ENCODE data around the gene KLK6. TPM values are rescaled to one million over a fixed set of nuclear protein-coding genes. Genes with fewer than 3 reads are reported as not detected.

KLK6 gene
- total RNA-seq, 1 experiment from 2014 or later, result 75.0 TPM

DNA sequence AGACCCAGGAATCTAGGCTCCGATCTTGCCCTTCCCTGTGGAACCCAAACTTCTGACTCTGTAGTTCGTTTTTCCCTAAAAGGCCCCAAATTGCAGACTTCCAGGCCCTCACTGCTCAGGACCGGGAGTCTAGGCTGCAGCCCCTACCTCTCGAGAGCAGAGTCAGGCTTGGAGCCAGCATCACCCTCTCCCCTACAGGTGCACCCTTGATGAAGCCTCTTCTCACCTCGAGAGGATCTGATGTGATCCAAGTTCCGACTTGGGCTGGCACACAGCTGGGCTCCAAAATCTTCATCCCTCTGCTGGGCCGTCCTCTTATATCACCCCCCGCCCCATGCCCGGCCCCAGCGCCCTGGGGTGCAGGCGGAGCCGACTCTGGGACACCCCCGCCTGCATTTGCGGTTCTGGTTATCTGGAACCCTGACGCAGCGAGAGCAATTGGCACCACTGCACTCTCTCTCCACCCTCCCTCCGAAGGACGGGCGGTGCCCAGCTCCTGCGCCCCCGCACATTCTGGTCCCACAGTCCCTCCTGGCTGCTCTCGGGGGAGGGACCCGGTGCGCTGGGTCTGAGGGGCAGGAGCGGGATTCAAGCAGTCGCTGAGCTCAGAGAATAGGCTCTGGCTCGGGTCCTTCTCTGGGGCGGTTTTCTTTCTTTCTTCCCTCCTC, 14.4 kb upstream of the KLK6 start, which contains the start of gene KLK7:
KLK7 (minus strand) TSS at position 293 of the 668 bp plus-strand sequence. CDS start 1,518 bp downstream, outside the sequence.
- Histone ChIP-seq H3K27ac (ENCODE audit: low read length) (no peak within 1 kb of the TSS), H3K9me2 (replicated peaks; ENCODE audit: low read length) (no peaks in the 10 kb centered on the region), H3K4me2 (ENCODE audit: low read length) (peak within 1 kb of the TSS; percentile 39), H3F3A (ENCODE audit: low read length, unreplicated experiment) (no peaks in the 10 kb centered on the region), H4K20me1 (ENCODE audit: low read length) (no peaks in the 10 kb centered on the region), H2AFZ (ENCODE audit: low read length) (peak within 1 kb of the TSS; percentile 37; the same call in 1 of the 2 replicates), H3K9ac (ENCODE audit: low read length) (no peak within 1 kb of the TSS), H3K4me3 (ENCODE audit: low read length) (peak within 1 kb of the TSS; percentile 16; the same call in 1 of the 2 replicates), H3K4me1 (ENCODE audit: insufficient read depth, low read length) (peaks cover 10% of the 10 kb centered on the region), H3K79me2 (ENCODE audit: low read length) (no peaks in the 10 kb centered on the region), H3K27me3 (ENCODE audit: low read length) (no peaks in the 10 kb centered on the region), H3K9me3 (ENCODE audit: low read length) (no peaks in the 10 kb centered on the region), H3K36me3 (ENCODE audit: low read depth, low read length) (no peaks in the 10 kb centered on the region)
- intact Hi-C loops (cut with micrococcal nuclease), result no loop called here
- DNase-seq (no peak), ATAC-seq (no peak)
- no TSS peak for BruUV-seq (replicated peaks)
- POLR2A ChIA-PET (ENCODE audit: unreplicated experiment), result no interaction called here
- TF ChIP-seq EZH2 (IDR thresholded peaks at IDR 0.05; ENCODE audit: low read length, unreplicated experiment) (no peak), CTCF (conservative IDR thresholded peaks at IDR 0.05; ENCODE audit: low read depth, low read length) (no peak), EZH2phosphoT487 (IDR thresholded peaks at IDR 0.05; ENCODE audit: borderline replicate concordance, low read length) (no peak)
- CTCF ChIA-PET, result no interaction called here

DNA sequence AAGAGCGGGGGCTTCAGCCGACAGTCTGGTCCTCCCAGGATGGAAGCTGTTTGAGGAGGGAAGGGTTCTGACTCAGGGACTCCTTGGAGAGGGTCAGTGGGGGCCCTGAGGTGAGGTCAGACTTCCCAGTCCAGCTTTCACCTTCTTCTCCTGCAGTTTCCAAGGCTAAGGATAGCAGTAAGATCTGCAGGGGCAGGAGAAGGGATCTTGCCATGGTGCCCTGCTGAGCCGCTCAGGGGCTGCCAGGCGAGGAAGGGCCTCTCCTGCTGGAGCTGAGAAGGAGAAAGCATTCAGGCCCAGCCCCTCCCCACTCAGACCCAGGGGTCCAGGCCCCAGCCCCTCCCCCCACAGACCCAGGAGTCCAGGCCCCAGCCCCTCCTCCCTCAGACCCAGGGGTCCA, 12.8 kb upstream of the KLK6 start:
- peaks cover 21% of the 10 kb centered on the region for H3K4me1 ChIP-seq (ENCODE audit: insufficient read depth, low read length)
- DNase-seq, result no peak
- intact Hi-C loops (cut with micrococcal nuclease), result no loop called here
- H2AFZ ChIP-seq (ENCODE audit: low read length), result no peak overlapping the region
- no peaks in the 10 kb centered on the region for H3K27me3 ChIP-seq (ENCODE audit: low read length)
- no peak overlapping the region for H3K4me3 ChIP-seq (ENCODE audit: low read length)
- no peak for TF ChIP-seq EZH2phosphoT487 (IDR thresholded peaks at IDR 0.05; ENCODE audit: borderline replicate concordance, low read length)
- TF ChIP-seq EZH2 (IDR thresholded peaks at IDR 0.05; ENCODE audit: low read length, unreplicated experiment), result no peak
- TF ChIP-seq CTCF (conservative IDR thresholded peaks at IDR 0.05; ENCODE audit: low read depth, low read length), result no peak
- H3K9me3 ChIP-seq (ENCODE audit: low read length), result no peaks in the 10 kb centered on the region
- BruUV-seq (replicated peaks), result no TSS peak
- CTCF ChIA-PET, result no interaction called here
- H3K27ac ChIP-seq (ENCODE audit: low read length), result no peak overlapping the region
- H3K9ac ChIP-seq (ENCODE audit: low read length), result no peak overlapping the region
- H3K9me2 ChIP-seq (replicated peaks; ENCODE audit: low read length), result no peaks in the 10 kb centered on the region
- POLR2A ChIA-PET (ENCODE audit: unreplicated experiment), result no interaction called here
- no peak overlapping the region for H3K4me2 ChIP-seq (ENCODE audit: low read length)
- no peaks in the 10 kb centered on the region for H3F3A ChIP-seq (ENCODE audit: low read length, unreplicated experiment)
- H3K36me3 ChIP-seq (ENCODE audit: low read depth, low read length), result no peaks in the 10 kb centered on the region
- H3K79me2 ChIP-seq (ENCODE audit: low read length), result no peaks in the 10 kb centered on the region
- H4K20me1 ChIP-seq (ENCODE audit: low read length), result no peaks in the 10 kb centered on the region
- ATAC-seq, result peak; percentile 23; the same call in 1 of the 2 replicates

DNA sequence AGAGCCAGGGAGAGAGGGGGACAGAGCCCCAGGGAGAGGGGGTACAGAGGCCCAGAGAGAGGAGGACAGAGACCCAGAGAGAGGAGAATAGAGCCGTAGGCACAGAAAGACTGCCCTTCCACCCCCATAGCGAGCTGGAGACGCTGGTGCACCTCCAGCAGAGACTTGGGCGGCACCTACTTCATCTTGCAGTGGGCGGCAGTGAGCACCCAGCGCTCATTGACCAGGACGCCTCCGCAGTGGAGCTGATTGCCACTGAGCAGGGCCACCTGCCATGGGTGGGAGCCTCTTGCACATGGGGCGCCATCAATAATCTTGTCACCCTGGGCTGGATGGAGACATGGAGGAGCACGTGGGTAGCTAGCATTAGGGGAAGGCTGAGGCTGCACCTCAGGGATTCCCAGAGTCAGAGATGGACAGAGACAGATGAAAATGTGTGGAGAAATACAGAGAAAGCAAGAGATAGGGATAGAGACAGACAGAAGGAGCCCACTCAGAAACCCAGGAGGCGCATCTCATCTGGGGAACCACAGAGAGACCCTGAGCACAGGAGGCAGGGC, 12.3 kb upstream of the KLK6 start:
- H3K9ac ChIP-seq (ENCODE audit: low read length), result no peak overlapping the region
- no peaks in the 10 kb centered on the region for H4K20me1 ChIP-seq (ENCODE audit: low read length)
- no peaks in the 10 kb centered on the region for H3F3A ChIP-seq (ENCODE audit: low read length, unreplicated experiment)
- intact Hi-C loops (cut with micrococcal nuclease), result no loop called here
- POLR2A ChIA-PET (ENCODE audit: unreplicated experiment), result no interaction called here
- H3K9me2 ChIP-seq (replicated peaks; ENCODE audit: low read length), result no peaks in the 10 kb centered on the region
- H3K79me2 ChIP-seq (ENCODE audit: low read length), result no peaks in the 10 kb centered on the region
- H3K4me2 ChIP-seq (ENCODE audit: low read length), result no peak overlapping the region
- no peaks in the 10 kb centered on the region for H3K9me3 ChIP-seq (ENCODE audit: low read length)
- no peak overlapping the region for H3K27ac ChIP-seq (ENCODE audit: low read length)
- no TSS peak for BruUV-seq (replicated peaks)
- H3K4me1 ChIP-seq (ENCODE audit: insufficient read depth, low read length), result peaks cover 21% of the 10 kb centered on the region
- TF ChIP-seq CTCF (conservative IDR thresholded peaks at IDR 0.05; ENCODE audit: low read depth, low read length) (no peak), EZH2 (IDR thresholded peaks at IDR 0.05; ENCODE audit: low read length, unreplicated experiment) (no peak), EZH2phosphoT487 (IDR thresholded peaks at IDR 0.05; ENCODE audit: borderline replicate concordance, low read length) (no peak)
- DNase-seq, result no peak
- ATAC-seq, result no peak
- no peak overlapping the region for H3K4me3 ChIP-seq (ENCODE audit: low read length)
- H3K36me3 ChIP-seq (ENCODE audit: low read depth, low read length), result no peaks in the 10 kb centered on the region
- H2AFZ ChIP-seq (ENCODE audit: low read length), result no peak overlapping the region
- H3K27me3 ChIP-seq (ENCODE audit: low read length), result no peaks in the 10 kb centered on the region
- CTCF ChIA-PET, result no interaction called here

All from PC-3 (cell line).